Measurements from ENCODE around the gene CTNNA3. TPM values are rescaled to one million over a fixed set of nuclear protein-coding genes. Genes with fewer than 3 reads are reported as not detected.

The CTNNA3 gene
- total RNA-seq, 4 donors from 2014 or later = 0.68 to 75.2 (median 1.4) TPM

- H3K9me3 ChIP-seq = no peaks in the 10 kb centered on the region
- H3K27me3 ChIP-seq = no peaks in the 10 kb centered on the region
- H3K27ac ChIP-seq = no peak overlapping the region
- no peak for TF ChIP-seq POLR2AphosphoS5 (IDR thresholded peaks at IDR 0.05)
- H3K36me3 ChIP-seq = no peaks in the 10 kb centered on the region
- DNase-seq = no peak
- H3K4me3 ChIP-seq = no peak overlapping the region
- in situ Hi-C loops (cut with MboI; ENCODE audit: low pct_ligation_motif_present in 1 of 4, low pct_unique_long_range_greater_than_20kb in 1 of 4, low sequenced_read_pairs in 3 of 4) (no loop called here), intact Hi-C loops (cut with DNase I; ENCODE audit: low total_unique reads) (loop anchor here (10.0 kb wide), 1 partner anchor 106 kb away; no protein-coding TSS in a partner anchor)
- peaks cover 0 to 2% (median 0%) of the 10 kb centered on the region in 4 donors for H3K4me1 ChIP-seq
- WGBS, 2 donors (ENCODE audit: low coverage in 1 of 2) = 83 to 87% methylated on average over 3 of the region's 3 CpGs
Measured at GRCh38 chr10:67668448-67668847, 27.5 kb downstream of the CTNNA3 start.

- in situ Hi-C loops (cut with MboI; ENCODE audit: low pct_ligation_motif_present in 1 of 4, low pct_unique_long_range_greater_than_20kb in 1 of 4, low sequenced_read_pairs in 3 of 4) = no loop called here
- no peaks in the 10 kb centered on the region for H3K36me3 ChIP-seq
- 77 to 81% methylated on average over 1 of the region's 1 CpG for WGBS, 2 donors (ENCODE audit: low coverage in 1 of 2)
Measured at GRCh38 chr10:67667035-67667425, 29.0 kb downstream of the CTNNA3 start.

GRCh38 chr10:67666416-67667034 is 29.5 kb downstream of the CTNNA3 start:
- WGBS, 2 donors (ENCODE audit: low coverage in 1 of 2) = 76 to 93% methylated on average over 1 of the region's 1 CpG
- in situ Hi-C loops (cut with MboI; ENCODE audit: low pct_ligation_motif_present in 1 of 4, low pct_unique_long_range_greater_than_20kb in 1 of 4, low sequenced_read_pairs in 3 of 4) = no loop called here
- DNase-seq = no peak
- Histone ChIP-seq H3K4me3 (no peak overlapping the region), H3K36me3 (no peaks in the 10 kb centered on the region), H3K4me1 (peaks cover 0 to 2% (median 0%) of the 10 kb centered on the region in 4 donors), H3K27ac (no peak overlapping the region), H3K9me3 (no peaks in the 10 kb centered on the region), H3K27me3 (no peaks in the 10 kb centered on the region)
- intact Hi-C loops (cut with DNase I; ENCODE audit: low total_unique reads) = loop anchor here (10.0 kb wide), 1 partner anchor 108 kb away; no protein-coding TSS in a partner anchor
- TF ChIP-seq POLR2A (IDR thresholded peaks at IDR 0.05) = no peak
- no peak for TF ChIP-seq EP300 (IDR thresholded peaks at IDR 0.05; ENCODE audit: low read depth)
- no peak for TF ChIP-seq POLR2AphosphoS5 (IDR thresholded peaks at IDR 0.05)
- TF ChIP-seq CTCF (IDR thresholded peaks at IDR 0.05) = peak; percentile 24 to 41 (median 39)

More at GRCh38 chr10:67667035-67667425, 29.0 kb downstream of the CTNNA3 start:
- TF ChIP-seq POLR2AphosphoS5 (IDR thresholded peaks at IDR 0.05) (no peak), CTCF (IDR thresholded peaks at IDR 0.05) (no peak), POLR2A (IDR thresholded peaks at IDR 0.05) (no peak), EP300 (IDR thresholded peaks at IDR 0.05; ENCODE audit: low read depth) (no peak)
- H3K4me1 ChIP-seq = peaks cover 0 to 2% (median 0%) of the 10 kb centered on the region in 4 donors
- H3K4me3 ChIP-seq = no peak overlapping the region
- DNase-seq = no peak
- no peaks in the 10 kb centered on the region for H3K27me3 ChIP-seq
- H3K27ac ChIP-seq = no peak overlapping the region
- intact Hi-C loops (cut with DNase I; ENCODE audit: low total_unique reads) = loop anchor here (10.0 kb wide), 1 partner anchor 108 kb away; no protein-coding TSS in a partner anchor
- no peaks in the 10 kb centered on the region for H3K9me3 ChIP-seq

GRCh38 chr10:67665491-67665890 is 30.5 kb downstream of the CTNNA3 start:
- in situ Hi-C loops (cut with MboI; ENCODE audit: low pct_ligation_motif_present in 1 of 4, low pct_unique_long_range_greater_than_20kb in 1 of 4, low sequenced_read_pairs in 3 of 4) = no loop called here
- H3K27ac ChIP-seq = no peak overlapping the region
- TF ChIP-seq POLR2A (IDR thresholded peaks at IDR 0.05) (no peak), CTCF (IDR thresholded peaks at IDR 0.05) (no peak), EP300 (IDR thresholded peaks at IDR 0.05; ENCODE audit: low read depth) (no peak), POLR2AphosphoS5 (IDR thresholded peaks at IDR 0.05) (no peak)
- H3K4me1 ChIP-seq = peaks cover 0 to 2% (median 0%) of the 10 kb centered on the region in 4 donors
- DNase-seq = no peak
- intact Hi-C loops (cut with DNase I; ENCODE audit: low total_unique reads) = loop anchor here (10.0 kb wide), 1 partner anchor 109 kb away; no protein-coding TSS in a partner anchor
- no peaks in the 10 kb centered on the region for H3K36me3 ChIP-seq
- H3K4me3 ChIP-seq = no peak overlapping the region
- no peaks in the 10 kb centered on the region for H3K27me3 ChIP-seq
- H3K9me3 ChIP-seq = no peaks in the 10 kb centered on the region
